Kidney (tissue), 14 donors: ENCODE data around the gene SYNGR2. TPM values are rescaled to one million over a fixed set of nuclear protein-coding genes. Genes with fewer than 3 reads are reported as not detected.

Source experiments
- DNase-seq, 5 donors: peaks; one replicate each; pipeline ENCODE4 v3.0.0-alpha.2; 2013 to 2020
- FAIRE-seq: peaks from 2 replicates; lab custom pipeline; 2012; peaks lifted over from hg19 to GRCh38; lab: Jason Lieb, UNC
- H3K27ac ChIP-seq, 2 donors: one replicate each; pipeline ENCODE4 v1.7.0; 2013; ENCODE audit warnings: low read depth in 2 of 2, low read length in 2 of 2, inconsistent platforms in 1 of 2
- H3K27me3 ChIP-seq: one replicate; pipeline ENCODE4 v1.7.1; 2013; ENCODE audit warnings: low read length, inconsistent platforms; ENCODE audit not compliant: control insufficient read depth, insufficient read depth
- H3K36me3 ChIP-seq, 3 donors: one replicate each; pipeline versions ENCODE4 v1.7.0 to v1.7.1; 2013; ENCODE audit warnings: low read length in 3 of 3, control low read depth in 1 of 3, inconsistent platforms in 1 of 3; ENCODE audit not compliant: insufficient read depth in 3 of 3, control insufficient read depth in 2 of 3
- H3K4me1 ChIP-seq, 3 donors: one replicate each; pipeline versions ENCODE4 v1.7.0 to v1.7.1; 2013; ENCODE audit warnings: low read length in 3 of 3, inconsistent platforms in 1 of 3, low read depth in 1 of 3; ENCODE audit not compliant: control insufficient read depth in 2 of 3, insufficient read depth in 2 of 3
- H3K4me3 ChIP-seq, 3 donors: one replicate each; pipeline versions ENCODE4 v1.7.0 to v1.8.1; 2013; ENCODE audit warnings: low read length in 3 of 3, control low read depth in 1 of 3, inconsistent platforms in 1 of 3
- H3K9ac ChIP-seq, 3 donors: one replicate each; pipeline versions ENCODE4 v1.7.0 to v1.7.1; 2013; ENCODE audit warnings: low read length in 3 of 3, control low read depth in 1 of 3, inconsistent platforms in 1 of 3
- H3K9me3 ChIP-seq, 3 donors: one replicate each; pipeline versions ENCODE4 v1.7.0 to v1.7.1; 2013; ENCODE audit warnings: low read length in 3 of 3, control low read depth in 1 of 3, inconsistent platforms in 1 of 3; ENCODE audit not compliant: control insufficient read depth in 2 of 3, insufficient read depth in 1 of 3
- CTCF ChIP-seq: IDR thresholded peaks from 3 replicates; pipeline ENCODE4 v1.5.1; 2012; ENCODE audit warnings: mild to moderate bottlenecking, moderate library complexity, borderline replicate concordance; ENCODE audit not compliant: insufficient read depth; ENCODE audit errors: extremely low read depth
- intact Hi-C: fragments of 100-400 bp; cut with DNase I; formaldehyde crosslinking; loops from one replicate; pipeline ENCODE4 v1.11.1; 2022
- polyA plus RNA-seq: library from polyadenylated mRNA; stranded (reverse); fragments of 350-450 nt; fragmentation: Illumina TruSeq; extraction: RNeasy Lipid Tissue Mini Kit (QIAGEN cat#74804); gene quantifications from one replicate; pipeline ENCODE4 v1.2.3, GENCODE V29; 2014; ENCODE audit warnings: low read depth, low replicate concordance; ENCODE audit not compliant: insufficient read depth
- total RNA-seq: library from RNA; stranded (reverse); fragmentation: NEBNext Ultra II Directional; extraction: Animal tissue kit (Norgen Biotek cat#: 25700); gene quantifications from one replicate; pipeline ENCODE4 v1.2.1, GENCODE V29; 2021
- donor health status: control.
- donor health status: control.
- donor health status: control.
- donor health status: control.
- donor health status: control.
- donor health status: DM: yes; HTN: yes; CAD: no.
- donor health status: Normal renal cell carcinoma (clear cell type).

SYNGR2 gene
- total and polyA plus RNA-seq, 2 donors from 2014 or later: 149 to 165 TPM

GRCh38 chr17:78125976-78126894, 42.1 kb upstream of the SYNGR2 start:
- intact Hi-C loops: no loop called here
- peaks cover 0 to 19% (median 0%) of the 10 kb centered on the region in 3 donors for H3K4me1 ChIP-seq
- H3K9ac ChIP-seq: no peak overlapping the region
- H3K27ac ChIP-seq: no peak overlapping the region
- no peaks in the 10 kb centered on the region for H3K9me3 ChIP-seq
- no peak for TF ChIP-seq CTCF
- no peak for FAIRE-seq
- no peaks in the 10 kb centered on the region for H3K27me3 ChIP-seq
- no peak overlapping the region for H3K4me3 ChIP-seq
- peaks cover 0 to 5% (median 0%) of the 10 kb centered on the region in 3 donors for H3K36me3 ChIP-seq
- peak in 1 of 5 donors; percentile 59 for DNase-seq

GRCh38 chr17:78126895-78127238, 41.5 kb upstream of the SYNGR2 start:
- FAIRE-seq (no peak), DNase-seq (no peak)
- Histone ChIP-seq H3K27me3 (no peaks in the 10 kb centered on the region), H3K4me1 (peaks cover 0 to 19% (median 0%) of the 10 kb centered on the region in 3 donors), H3K9ac (no peak overlapping the region), H3K36me3 (peaks cover 0 to 5% (median 0%) of the 10 kb centered on the region in 3 donors), H3K4me3 (peak overlapping the region in 1 of 3 donors; percentile 62), H3K27ac (peak overlapping the region; percentile 27 to 71), H3K9me3 (no peaks in the 10 kb centered on the region)
- no peak for TF ChIP-seq CTCF
- intact Hi-C loops: no loop called here

- Histone ChIP-seq H3K4me3 (peak overlapping the region in 2 of 3 donors; percentile 18 to 62), H3K27ac (peak overlapping the region; percentile 67 to 71), H3K9me3 (no peaks in the 10 kb centered on the region), H3K4me1 (peaks cover 0 to 19% (median 0%) of the 10 kb centered on the region in 3 donors), H3K36me3 (peaks cover 0 to 5% (median 0%) of the 10 kb centered on the region in 3 donors), H3K9ac (peak overlapping the region in 2 of 3 donors; percentile 2 to 46), H3K27me3 (no peaks in the 10 kb centered on the region)
- intact Hi-C loops: no loop called here
- FAIRE-seq: no peak
- peak; percentile 60 to 91 (median 78) for DNase-seq
- TF ChIP-seq CTCF: no peak
Measured at GRCh38 chr17:78127239-78127887, 41.0 kb upstream of the SYNGR2 start.
